NB4 (cell line): ENCODE results near the gene SLC31A2.

ENCODE experiments used
- DNase-seq: peaks from one replicate; pipeline ENCODE4 v3.0.0; 2010; ENCODE audit warnings: low read depth
- H3K4me3 ChIP-seq: one replicate; pipeline ENCODE4 v1.5.1; 2011; ENCODE audit warnings: mild to moderate bottlenecking, low read depth, low read length, moderate library complexity
- MAX ChIP-seq: IDR thresholded peaks from 2 replicates; pipeline ENCODE4 v1.6.1; 2011; ENCODE audit warnings: low read depth, low read length
- MYC ChIP-seq: IDR thresholded peaks from 2 replicates; pipeline ENCODE4 v1.6.1; 2011; ENCODE audit warnings: low read depth, low read length
- POLR2A ChIP-seq: IDR thresholded peaks from 2 replicates; pipeline ENCODE4 v1.6.1; 2011; ENCODE audit warnings: mild to moderate bottlenecking; ENCODE audit not compliant: insufficient read length; ENCODE audit errors: extremely low read depth
- TF ChIP-seq, protein P1 (sequence below): IDR thresholded peaks from one replicate; pipeline ENCODE4 v1.5.1; 2012; ENCODE audit warnings: low read depth, low read length

The SLC31A2 gene

GRCh38 chr9:113187929-113188595, 37.3 kb downstream of the SLC31A2 start:
- DNase-seq = peak; percentile 90
- H3K4me3 ChIP-seq = peak overlapping the region; percentile 19
- TF ChIP-seq MAX = no peak; the same call in 1 of the 2 replicates
- TF ChIP-seq MYC = peak; percentile 78

- TF ChIP-seq MYC (no peak), POLR2A (no peak), MAX (no peak)
- TF ChIP-seq, protein P1, sequence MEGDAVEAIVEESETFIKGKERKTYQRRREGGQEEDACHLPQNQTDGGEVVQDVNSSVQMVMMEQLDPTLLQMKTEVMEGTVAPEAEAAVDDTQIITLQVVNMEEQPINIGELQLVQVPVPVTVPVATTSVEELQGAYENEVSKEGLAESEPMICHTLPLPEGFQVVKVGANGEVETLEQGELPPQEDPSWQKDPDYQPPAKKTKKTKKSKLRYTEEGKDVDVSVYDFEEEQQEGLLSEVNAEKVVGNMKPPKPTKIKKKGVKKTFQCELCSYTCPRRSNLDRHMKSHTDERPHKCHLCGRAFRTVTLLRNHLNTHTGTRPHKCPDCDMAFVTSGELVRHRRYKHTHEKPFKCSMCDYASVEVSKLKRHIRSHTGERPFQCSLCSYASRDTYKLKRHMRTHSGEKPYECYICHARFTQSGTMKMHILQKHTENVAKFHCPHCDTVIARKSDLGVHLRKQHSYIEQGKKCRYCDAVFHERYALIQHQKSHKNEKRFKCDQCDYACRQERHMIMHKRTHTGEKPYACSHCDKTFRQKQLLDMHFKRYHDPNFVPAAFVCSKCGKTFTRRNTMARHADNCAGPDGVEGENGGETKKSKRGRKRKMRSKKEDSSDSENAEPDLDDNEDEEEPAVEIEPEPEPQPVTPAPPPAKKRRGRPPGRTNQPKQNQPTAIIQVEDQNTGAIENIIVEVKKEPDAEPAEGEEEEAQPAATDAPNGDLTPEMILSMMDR = no peak
- no peak for DNase-seq
- H3K4me3 ChIP-seq = no peak overlapping the region
These were observed 41.6 kb downstream of the SLC31A2 start for GRCh38 chr9:113192455-113192854.

DNA sequence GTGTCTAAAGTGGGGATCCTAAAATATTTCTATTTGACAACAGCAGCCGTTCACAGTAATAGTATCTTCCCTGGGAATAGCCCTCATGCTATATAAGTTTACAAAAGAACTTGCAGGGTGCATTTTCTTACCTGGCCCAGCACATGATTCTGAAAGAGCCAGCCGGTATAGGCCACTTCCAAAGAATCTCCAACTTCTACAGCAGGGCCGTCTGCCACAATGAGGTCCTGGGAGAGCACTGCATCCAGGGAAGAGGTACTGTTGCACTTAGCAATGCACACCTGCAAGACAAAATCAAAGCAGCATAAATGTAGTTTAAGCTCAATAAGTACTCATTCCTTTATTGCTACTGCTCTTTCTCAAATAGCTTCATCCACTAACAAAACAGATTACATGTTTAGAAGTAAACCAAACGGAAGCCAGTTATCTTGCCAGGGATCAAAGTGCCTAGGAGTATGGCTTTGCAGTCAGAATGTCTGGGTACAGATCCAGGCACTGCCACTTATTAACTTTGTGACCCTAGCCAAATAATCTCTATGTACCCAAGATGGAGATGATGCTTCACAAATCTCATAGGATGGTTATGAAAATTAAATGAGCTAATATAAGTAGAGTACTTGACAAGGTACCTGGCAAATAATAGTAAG, 49.0 kb downstream of the SLC31A2 start:
- no peak overlapping the region for H3K4me3 ChIP-seq
- DNase-seq = no peak
- TF ChIP-seq MYC = no peak
- TF ChIP-seq, protein P1 = no peak
- TF ChIP-seq MAX = no peak
- TF ChIP-seq POLR2A = no peak

DNA sequence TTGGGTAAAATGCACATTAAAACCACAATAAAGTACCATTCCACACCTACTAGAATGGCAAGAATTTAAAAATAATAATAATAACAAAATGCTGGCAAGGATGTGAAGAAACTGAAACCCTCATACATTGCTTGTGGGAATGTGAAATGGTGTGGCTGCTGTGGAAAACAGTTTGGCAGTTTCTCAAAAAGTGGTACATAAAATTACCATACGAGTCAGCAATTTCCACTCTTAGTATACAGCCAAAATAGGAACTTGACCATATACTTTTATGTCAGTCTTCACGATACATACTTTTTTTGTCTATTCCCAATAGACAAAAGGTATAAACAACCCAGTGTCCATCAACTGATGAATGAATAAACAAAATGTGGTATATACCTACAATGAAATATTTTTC, 54.6 kb downstream of the SLC31A2 start:
- TF ChIP-seq MYC (no peak), MAX (no peak), POLR2A (no peak)
- TF ChIP-seq, protein P1 = no peak
- no peak overlapping the region for H3K4me3 ChIP-seq
- no peak for DNase-seq

GRCh38 chr9:113205861-113206260, 55.1 kb downstream of the SLC31A2 start:
- no peak for DNase-seq
- TF ChIP-seq MYC (no peak), MAX (no peak), POLR2A (no peak)
- TF ChIP-seq, protein P1 = no peak
- H3K4me3 ChIP-seq = no peak overlapping the region

- no peak overlapping the region for H3K4me3 ChIP-seq
- TF ChIP-seq POLR2A (no peak), MAX (no peak), MYC (no peak)
- TF ChIP-seq, protein P1 = no peak
- no peak for DNase-seq
These were observed 60.0 kb downstream of the SLC31A2 start for GRCh38 chr9:113210815-113211214.
